Esophagus muscularis mucosa (tissue), 3 donors: ENCODE results near the gene AWAT2.

Experiments used
- POLR2AphosphoS5 ChIP-seq, 2 donors: sonication (generic); formaldehyde crosslinking; IDR thresholded peaks; one replicate each; pipeline ENCODE4 v1.6.1; 2017; ENCODE audit warnings: antibody characterized with exemption in 2 of 2
- TF ChIP-seq, protein P1 (sequence below), 3 experiments: fragments of 200-600 bp in 2 of 3; fragments of 450-650 bp in 1 of 3; sonication (generic) in 2 of 3; IDR thresholded peaks; one replicate each; pipeline ENCODE4 v1.5.1; 2017 to 2019; ENCODE audit warnings: antibody characterized with exemption in 3 of 3, mild to moderate bottlenecking in 2 of 3, moderate library complexity in 1 of 3

DNA sequence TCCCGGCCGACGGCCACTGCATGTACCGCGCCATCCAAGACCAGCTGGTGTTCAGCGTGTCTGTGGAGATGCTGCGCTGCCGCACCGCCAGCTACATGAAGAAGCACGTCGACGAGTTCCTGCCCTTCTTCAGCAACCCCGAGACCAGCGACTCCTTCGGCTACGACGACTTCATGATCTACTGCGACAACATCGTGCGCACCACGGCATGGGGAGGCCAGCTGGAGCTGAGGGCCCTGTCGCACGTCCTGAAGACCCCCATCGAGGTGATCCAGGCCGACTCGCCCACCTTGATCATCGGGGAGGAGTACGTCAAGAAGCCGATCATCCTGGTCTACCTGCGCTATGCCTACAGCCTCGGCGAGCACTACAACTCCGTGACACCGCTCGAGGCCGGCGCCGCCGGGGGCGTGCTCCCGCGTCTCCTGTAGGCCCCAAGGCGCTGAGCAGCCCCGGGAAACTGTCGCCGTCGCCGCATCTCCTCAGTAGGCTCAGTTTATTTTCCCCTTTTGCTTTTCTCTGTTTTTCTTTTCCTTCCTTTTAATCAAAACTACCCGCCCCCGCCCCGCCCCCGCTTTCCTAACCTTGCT lies 13.3 kb upstream of the AWAT2 start:
- TF ChIP-seq, protein P1, sequence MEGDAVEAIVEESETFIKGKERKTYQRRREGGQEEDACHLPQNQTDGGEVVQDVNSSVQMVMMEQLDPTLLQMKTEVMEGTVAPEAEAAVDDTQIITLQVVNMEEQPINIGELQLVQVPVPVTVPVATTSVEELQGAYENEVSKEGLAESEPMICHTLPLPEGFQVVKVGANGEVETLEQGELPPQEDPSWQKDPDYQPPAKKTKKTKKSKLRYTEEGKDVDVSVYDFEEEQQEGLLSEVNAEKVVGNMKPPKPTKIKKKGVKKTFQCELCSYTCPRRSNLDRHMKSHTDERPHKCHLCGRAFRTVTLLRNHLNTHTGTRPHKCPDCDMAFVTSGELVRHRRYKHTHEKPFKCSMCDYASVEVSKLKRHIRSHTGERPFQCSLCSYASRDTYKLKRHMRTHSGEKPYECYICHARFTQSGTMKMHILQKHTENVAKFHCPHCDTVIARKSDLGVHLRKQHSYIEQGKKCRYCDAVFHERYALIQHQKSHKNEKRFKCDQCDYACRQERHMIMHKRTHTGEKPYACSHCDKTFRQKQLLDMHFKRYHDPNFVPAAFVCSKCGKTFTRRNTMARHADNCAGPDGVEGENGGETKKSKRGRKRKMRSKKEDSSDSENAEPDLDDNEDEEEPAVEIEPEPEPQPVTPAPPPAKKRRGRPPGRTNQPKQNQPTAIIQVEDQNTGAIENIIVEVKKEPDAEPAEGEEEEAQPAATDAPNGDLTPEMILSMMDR (IDR thresholded peaks at IDR 0.05): no peak
- TF ChIP-seq POLR2AphosphoS5 (IDR thresholded peaks at IDR 0.05): no peak
